Peyer's patch (tissue), 4 donors: ENCODE data around the gene RUNDC3A.

Experiments
- POLR2A ChIP-seq, 2 donors: fragments of 450-650 bp; IDR thresholded peaks; one replicate each; pipeline ENCODE4 v1.5.1; 2017; ENCODE audit warnings: antibody characterized with exemption in 2 of 2, mild to moderate bottlenecking in 2 of 2, moderate library complexity in 2 of 2
- TF ChIP-seq, protein P1 (sequence below), 6 experiments: fragments of 450-650 bp in 4 of 6; fragments of 200-600 bp in 2 of 6; sonication (generic) in 1 of 6; IDR thresholded peaks; one replicate each; pipeline ENCODE4 v1.5.1; 2017 to 2019; ENCODE audit warnings: antibody characterized with exemption in 6 of 6, mild to moderate bottlenecking in 3 of 6, moderate library complexity in 1 of 6

DNA sequence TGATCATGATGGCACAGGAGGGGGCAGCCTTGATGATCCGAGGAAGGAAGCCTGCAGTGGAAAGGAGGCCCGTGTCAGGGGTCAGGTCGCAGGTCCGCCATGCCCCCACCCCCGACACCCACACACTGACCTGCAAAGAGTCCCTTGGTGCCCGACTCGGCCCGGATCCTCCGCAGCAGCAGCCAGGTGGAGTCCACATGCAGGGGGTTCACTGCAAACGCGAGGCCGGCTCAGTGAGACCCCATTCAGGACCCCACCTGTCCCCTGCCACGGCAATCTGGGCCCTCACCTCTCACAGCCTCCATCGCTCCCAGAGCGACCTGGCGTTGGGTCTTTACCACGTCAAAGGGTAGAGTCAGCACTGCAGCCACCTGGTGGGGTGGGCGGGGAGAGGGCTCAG, 11.7 kb downstream of the RUNDC3A start:
- TF ChIP-seq, protein P1, sequence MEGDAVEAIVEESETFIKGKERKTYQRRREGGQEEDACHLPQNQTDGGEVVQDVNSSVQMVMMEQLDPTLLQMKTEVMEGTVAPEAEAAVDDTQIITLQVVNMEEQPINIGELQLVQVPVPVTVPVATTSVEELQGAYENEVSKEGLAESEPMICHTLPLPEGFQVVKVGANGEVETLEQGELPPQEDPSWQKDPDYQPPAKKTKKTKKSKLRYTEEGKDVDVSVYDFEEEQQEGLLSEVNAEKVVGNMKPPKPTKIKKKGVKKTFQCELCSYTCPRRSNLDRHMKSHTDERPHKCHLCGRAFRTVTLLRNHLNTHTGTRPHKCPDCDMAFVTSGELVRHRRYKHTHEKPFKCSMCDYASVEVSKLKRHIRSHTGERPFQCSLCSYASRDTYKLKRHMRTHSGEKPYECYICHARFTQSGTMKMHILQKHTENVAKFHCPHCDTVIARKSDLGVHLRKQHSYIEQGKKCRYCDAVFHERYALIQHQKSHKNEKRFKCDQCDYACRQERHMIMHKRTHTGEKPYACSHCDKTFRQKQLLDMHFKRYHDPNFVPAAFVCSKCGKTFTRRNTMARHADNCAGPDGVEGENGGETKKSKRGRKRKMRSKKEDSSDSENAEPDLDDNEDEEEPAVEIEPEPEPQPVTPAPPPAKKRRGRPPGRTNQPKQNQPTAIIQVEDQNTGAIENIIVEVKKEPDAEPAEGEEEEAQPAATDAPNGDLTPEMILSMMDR (IDR thresholded peaks at IDR 0.05): no peak
- no peak for TF ChIP-seq POLR2A (IDR thresholded peaks at IDR 0.05)
